Testis (tissue), 3 donors: Measurements from ENCODE around the gene SYCE3. TPM values are rescaled to one million over a fixed set of nuclear protein-coding genes. Genes with fewer than 3 reads are reported as not detected.
"Not testable (repeated sequence)": the region's sequence is repeated elsewhere in the genome, so short reads cannot be mapped to it uniquely, and the experiment has no call there.

Experiments
- DNase-seq: peaks from one replicate; pipeline ENCODE4 v3.0.0-alpha.2; 2019
- H3K27ac ChIP-seq, 2 donors: fragments of 200-600 bp; sonication (generic); one replicate each; pipeline ENCODE4 v1.5.1; 2019
- H3K27me3 ChIP-seq: fragments of 200-600 bp; sonication (generic); one replicate; pipeline ENCODE4 v1.5.1; 2019
- H3K36me3 ChIP-seq: fragments of 200-600 bp; sonication (generic); one replicate; pipeline ENCODE4 v1.5.1; 2017; ENCODE audit warnings: low read depth; ENCODE audit errors: missing control alignments
- H3K4me1 ChIP-seq: fragments of 200-600 bp; sonication (generic); one replicate; pipeline ENCODE4 v1.5.1; 2019
- H3K4me3 ChIP-seq, 2 donors: fragments of 200-600 bp; sonication (generic); one replicate each; pipeline ENCODE4 v1.5.1; 2017 to 2019
- H3K9me3 ChIP-seq: fragments of 200-600 bp; sonication (generic); one replicate; pipeline ENCODE4 v1.5.1; 2017
- POLR2A ChIP-seq: fragments of 450-650 bp; IDR thresholded peaks from one replicate; pipeline ENCODE4 v1.6.1; 2017; ENCODE audit warnings: antibody characterized with exemption, mild to moderate bottlenecking, moderate library complexity
- WGBS, 2 donors: methylation state at CpG; one replicate each; pipeline ENCODE4 v1.1.5; 2018; 5-methylcytosine and 5-hydroxymethylcytosine counted together
- intact Hi-C: fragments of 100-400 bp; cut with DNase I; formaldehyde crosslinking; loops from one replicate; pipeline ENCODE4 v1.15.1; 2023; ENCODE audit warnings: low total_unique reads
- polyA plus RNA-seq: library from polyadenylated mRNA; stranded (reverse); fragments of 350-450 nt; fragmentation: Illumina TruSeq; extraction: RNeasy Lipid Tissue Mini Kit (QIAGEN cat#74804); gene quantifications from one replicate; pipeline ENCODE4 v1.2.3, GENCODE V29; 2014; ENCODE audit warnings: low read depth, low replicate concordance; ENCODE audit not compliant: insufficient read depth
- total RNA-seq, 2 donors: library from RNA; depleted of rRNA; stranded (reverse); fragments of >200 nt; gene quantifications; one replicate each; pipeline ENCODE4 v1.2.3, GENCODE V29; 2016
- TF ChIP-seq, protein P1 (sequence below), 3 experiments: fragments of 450-650 bp in 2 of 3; fragments of 200-600 bp in 1 of 3; sonication (generic) in 1 of 3; IDR thresholded peaks; one replicate each; pipeline ENCODE4 v1.5.1; 2016 to 2019; ENCODE audit warnings: antibody characterized with exemption in 3 of 3, mild to moderate bottlenecking in 2 of 3, moderate library complexity in 1 of 3

SYCE3 gene
- total and polyA plus RNA-seq, 3 donors from 2014 or later = 40.4 to 183 (median 71.9) TPM

DNA sequence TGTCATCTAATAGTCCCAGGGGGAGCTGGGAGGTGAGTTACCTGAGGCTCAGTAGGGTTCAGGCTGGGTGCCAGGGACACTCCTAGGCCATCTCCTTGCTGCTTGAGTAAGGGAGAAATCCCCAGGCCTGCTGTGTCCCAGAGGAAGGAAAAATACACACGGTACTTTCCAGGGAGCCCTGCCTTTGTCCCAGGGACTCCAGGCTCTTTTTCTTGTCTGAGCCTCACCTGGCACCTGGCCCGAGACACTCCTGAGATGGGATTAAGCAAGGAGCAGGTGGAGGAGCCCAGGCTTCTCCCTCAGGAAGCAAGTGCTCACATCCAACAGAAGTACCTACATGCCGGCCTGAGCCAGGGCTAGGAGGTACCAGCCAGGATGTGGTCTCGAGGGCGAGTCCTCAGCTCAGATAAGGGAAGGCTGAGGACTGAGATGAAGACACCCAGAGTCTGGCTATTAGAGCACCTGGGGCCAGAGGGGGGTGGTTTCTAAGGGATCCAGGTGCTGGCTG lies 17.9 kb downstream of the SYCE3 start:
- no peak for TF ChIP-seq POLR2A
- TF ChIP-seq, protein P1, sequence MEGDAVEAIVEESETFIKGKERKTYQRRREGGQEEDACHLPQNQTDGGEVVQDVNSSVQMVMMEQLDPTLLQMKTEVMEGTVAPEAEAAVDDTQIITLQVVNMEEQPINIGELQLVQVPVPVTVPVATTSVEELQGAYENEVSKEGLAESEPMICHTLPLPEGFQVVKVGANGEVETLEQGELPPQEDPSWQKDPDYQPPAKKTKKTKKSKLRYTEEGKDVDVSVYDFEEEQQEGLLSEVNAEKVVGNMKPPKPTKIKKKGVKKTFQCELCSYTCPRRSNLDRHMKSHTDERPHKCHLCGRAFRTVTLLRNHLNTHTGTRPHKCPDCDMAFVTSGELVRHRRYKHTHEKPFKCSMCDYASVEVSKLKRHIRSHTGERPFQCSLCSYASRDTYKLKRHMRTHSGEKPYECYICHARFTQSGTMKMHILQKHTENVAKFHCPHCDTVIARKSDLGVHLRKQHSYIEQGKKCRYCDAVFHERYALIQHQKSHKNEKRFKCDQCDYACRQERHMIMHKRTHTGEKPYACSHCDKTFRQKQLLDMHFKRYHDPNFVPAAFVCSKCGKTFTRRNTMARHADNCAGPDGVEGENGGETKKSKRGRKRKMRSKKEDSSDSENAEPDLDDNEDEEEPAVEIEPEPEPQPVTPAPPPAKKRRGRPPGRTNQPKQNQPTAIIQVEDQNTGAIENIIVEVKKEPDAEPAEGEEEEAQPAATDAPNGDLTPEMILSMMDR (IDR thresholded peaks at IDR 0.05) = no peak
- Histone ChIP-seq H3K4me1 (peaks cover 11% of the 10 kb centered on the region), H3K9me3 (no peaks in the 10 kb centered on the region), H3K27me3 (no peaks in the 10 kb centered on the region), H3K4me3 (no peak overlapping the region), H3K36me3 (no peaks in the 10 kb centered on the region), H3K27ac (no peak overlapping the region)
- 72 to 76% methylated on average over 5 of the region's 5 CpGs for WGBS, 2 donors
- DNase-seq = no peak
- intact Hi-C loops = no loop called here

DNA sequence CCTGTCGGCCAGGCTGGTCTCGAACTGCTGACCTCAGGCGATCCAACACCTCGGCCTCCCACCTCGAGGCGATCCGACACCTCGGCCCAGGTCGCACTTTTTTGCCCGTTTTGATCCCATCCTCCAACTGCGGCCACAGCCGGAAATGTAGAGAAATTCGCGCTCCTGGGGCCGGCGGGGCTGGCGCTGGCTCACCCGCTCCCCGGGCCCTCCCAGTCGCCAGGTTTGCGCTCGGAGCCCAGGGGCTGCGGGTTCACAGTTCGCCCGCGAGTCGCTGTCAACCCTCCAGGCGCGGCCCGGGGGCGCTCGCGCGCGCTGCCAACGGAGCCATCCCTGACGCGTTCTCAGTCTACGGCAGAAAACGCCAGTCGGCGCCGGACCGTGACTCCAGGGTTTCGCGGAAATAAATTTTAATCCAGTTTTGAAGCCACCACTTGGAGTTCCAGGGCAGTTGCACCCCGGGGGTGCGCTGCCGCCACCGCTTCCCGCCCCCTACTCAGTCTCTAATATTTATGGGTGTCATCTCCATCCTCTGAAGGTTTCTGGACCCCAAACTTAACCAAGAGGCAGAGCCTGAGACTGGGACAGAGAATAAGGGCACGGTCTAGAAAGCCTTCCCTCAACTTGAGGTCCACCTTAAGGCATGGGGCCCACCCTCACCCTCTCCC lies 18.5 kb downstream of the SYCE3 start:
- Histone ChIP-seq H3K9me3 (no peaks in the 10 kb centered on the region), H3K27ac (no peak overlapping the region), H3K4me1 (peaks cover 11% of the 10 kb centered on the region), H3K4me3 (no peak overlapping the region), H3K27me3 (no peaks in the 10 kb centered on the region), H3K36me3 (no peaks in the 10 kb centered on the region)
- DNase-seq = peak; percentile 76
- intact Hi-C loops = no loop called here
- WGBS, 2 donors = 4 to 8% methylated on average over 30 to 52 of the region's 52 CpGs
- TF ChIP-seq, protein P1 (IDR thresholded peaks at IDR 0.05) = peak in 1 of 3 experiments; percentile 40
- TF ChIP-seq POLR2A = no peak

DNA sequence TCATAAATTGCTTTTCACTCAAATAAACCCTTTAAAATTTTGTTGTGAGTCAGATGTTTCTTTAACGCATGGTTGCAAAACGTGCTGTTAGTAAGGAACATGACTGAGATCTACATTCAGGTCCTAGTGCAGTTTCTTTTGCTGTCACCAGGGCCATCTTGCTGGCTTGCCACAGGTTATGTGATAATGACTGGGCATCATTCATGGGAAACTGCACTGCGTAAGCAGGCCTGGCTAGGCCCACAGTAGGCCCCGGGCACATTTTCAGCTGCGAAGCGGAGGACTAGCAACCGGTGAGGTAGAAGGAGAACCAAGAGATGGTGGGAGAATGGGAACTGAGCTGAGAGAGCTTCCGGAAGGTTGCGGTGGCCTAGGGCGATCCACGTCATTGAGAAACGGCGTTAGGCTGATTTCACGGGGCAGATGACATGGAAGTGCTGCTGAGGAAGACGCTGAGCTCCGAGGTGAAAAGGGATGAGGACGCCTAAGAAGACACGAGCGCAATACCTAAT lies 20.2 kb downstream of the SYCE3 start:
- no peaks in the 10 kb centered on the region for H3K36me3 ChIP-seq
- H3K4me1 ChIP-seq = peaks cover 5% of the 10 kb centered on the region
- no peak overlapping the region for H3K27ac ChIP-seq
- H3K9me3 ChIP-seq = no peaks in the 10 kb centered on the region
- no peaks in the 10 kb centered on the region for H3K27me3 ChIP-seq
- no peak for TF ChIP-seq POLR2A
- TF ChIP-seq, protein P1 (IDR thresholded peaks at IDR 0.05) = no peak
- no peak for DNase-seq
- WGBS, 2 donors = 89% methylated on average over 19 of the region's 19 CpGs
- intact Hi-C loops = no loop called here
- no peak overlapping the region for H3K4me3 ChIP-seq

DNA sequence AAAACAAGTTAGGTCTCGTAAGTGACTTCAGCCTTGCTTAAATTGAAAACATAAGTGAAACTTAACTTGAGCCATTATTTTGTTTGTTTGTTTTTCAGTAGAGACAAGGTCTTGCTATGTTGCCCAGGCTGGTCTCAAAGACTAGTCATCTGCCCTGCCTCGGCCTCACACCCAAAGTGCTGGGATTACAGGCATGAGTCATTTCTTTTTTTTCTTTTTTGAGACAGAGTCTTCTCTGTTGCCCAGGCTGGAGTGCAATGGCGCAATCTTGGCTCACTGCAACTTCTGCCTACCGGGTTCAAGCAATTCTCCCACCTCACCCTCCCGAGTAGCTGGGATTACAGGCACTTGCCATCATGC lies 21.1 kb downstream of the SYCE3 start:
- DNase-seq, H3K27me3 ChIP-seq, H3K36me3 ChIP-seq, H3K9me3 ChIP-seq, intact Hi-C loops, H3K27ac ChIP-seq, H3K4me3 ChIP-seq, H3K4me1 ChIP-seq: not testable (repeated sequence)
- WGBS, 2 donors = 82 to 88% methylated on average over 5 of the region's 5 CpGs

DNA sequence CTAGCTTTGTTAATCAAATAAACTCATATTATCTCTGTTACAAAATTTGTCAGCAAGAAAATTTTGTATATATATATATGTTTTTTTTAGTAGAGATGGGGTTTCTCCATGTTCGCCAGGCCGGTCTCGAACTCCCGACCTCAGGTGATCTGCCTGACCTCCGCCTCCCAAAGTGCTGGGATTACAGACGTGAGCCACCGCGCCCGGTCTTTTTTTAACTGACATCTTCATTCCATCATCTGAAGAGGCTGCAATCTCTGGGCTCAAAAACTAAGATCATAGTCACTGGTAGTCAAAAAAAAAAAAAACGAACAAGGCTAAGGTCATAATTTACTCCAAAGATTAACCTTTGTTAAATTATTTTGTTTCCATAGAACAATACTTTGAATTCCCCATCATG lies 22.3 kb downstream of the SYCE3 start:
- no peak for DNase-seq
- H3K9me3 ChIP-seq = no peaks in the 10 kb centered on the region
- 82 to 88% methylated on average over 10 of the region's 10 CpGs for WGBS, 2 donors
- H3K4me1 ChIP-seq = no peaks in the 10 kb centered on the region
- TF ChIP-seq, protein P1 (IDR thresholded peaks at IDR 0.05) = no peak
- no peak for TF ChIP-seq POLR2A
- H3K27ac ChIP-seq = no peak overlapping the region
- H3K36me3 ChIP-seq = no peaks in the 10 kb centered on the region
- no peak overlapping the region for H3K4me3 ChIP-seq
- H3K27me3 ChIP-seq = no peaks in the 10 kb centered on the region
- intact Hi-C loops = no loop called here
